Globus pallidus (tissue), 1 donor: ENCODE data around the gene MAST4.
"Not testable (repeated sequence)": the region's sequence is repeated elsewhere in the genome, so short reads cannot be mapped to it uniquely, and the experiment has no call there.

Experiments used
- DNase-seq: peaks from one replicate; pipeline ENCODE4 v3.0.0-alpha.2; 2015; ENCODE audit warnings: low spot score

MAST4 gene

GRCh38 chr5:67127347-67127895 lies 531.2 kb downstream of the MAST4 start:
- not testable (repeated sequence) for DNase-seq

- no peak for DNase-seq
Measured at GRCh38 chr5:67129768-67130167, 533.6 kb downstream of the MAST4 start.

DNA sequence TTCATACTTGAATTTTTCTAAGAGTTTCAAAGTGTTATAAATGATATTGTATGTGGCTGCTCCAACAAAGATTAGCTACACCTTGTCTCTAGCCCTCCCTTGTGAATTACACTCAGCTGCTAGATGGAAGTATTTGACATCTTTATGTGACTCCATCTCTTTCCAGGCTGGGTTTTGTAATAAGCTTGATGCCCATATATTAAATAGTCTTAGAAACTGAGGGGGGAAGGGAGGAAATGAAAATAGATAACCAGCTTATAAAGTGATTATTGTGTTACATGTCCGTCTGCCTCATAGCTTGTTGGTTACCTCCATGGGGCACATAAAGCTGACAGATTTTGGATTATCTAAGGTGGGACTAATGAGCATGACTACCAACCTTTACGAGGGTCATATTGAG lies 537.0 kb downstream of the MAST4 start:
- no peak for DNase-seq

DNA sequence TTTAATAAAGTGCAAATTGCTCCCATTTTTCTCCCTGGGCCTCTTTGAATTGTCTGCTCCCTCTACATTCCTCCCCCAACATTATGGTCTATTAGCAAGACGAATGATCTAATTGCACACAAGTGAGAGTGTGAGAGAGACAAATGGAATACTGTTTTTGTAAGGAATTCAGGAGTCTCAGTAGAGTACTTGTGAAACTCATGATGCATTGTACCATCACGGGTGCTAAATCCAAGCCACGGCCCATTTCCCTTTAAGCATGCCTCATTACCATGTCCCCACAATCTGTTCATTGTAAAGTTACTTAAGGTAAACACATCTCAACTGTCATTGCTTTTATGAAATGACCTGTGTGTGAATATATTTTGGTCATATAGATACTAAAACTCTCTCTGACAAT lies 537.6 kb downstream of the MAST4 start:
- no peak for DNase-seq

DNA sequence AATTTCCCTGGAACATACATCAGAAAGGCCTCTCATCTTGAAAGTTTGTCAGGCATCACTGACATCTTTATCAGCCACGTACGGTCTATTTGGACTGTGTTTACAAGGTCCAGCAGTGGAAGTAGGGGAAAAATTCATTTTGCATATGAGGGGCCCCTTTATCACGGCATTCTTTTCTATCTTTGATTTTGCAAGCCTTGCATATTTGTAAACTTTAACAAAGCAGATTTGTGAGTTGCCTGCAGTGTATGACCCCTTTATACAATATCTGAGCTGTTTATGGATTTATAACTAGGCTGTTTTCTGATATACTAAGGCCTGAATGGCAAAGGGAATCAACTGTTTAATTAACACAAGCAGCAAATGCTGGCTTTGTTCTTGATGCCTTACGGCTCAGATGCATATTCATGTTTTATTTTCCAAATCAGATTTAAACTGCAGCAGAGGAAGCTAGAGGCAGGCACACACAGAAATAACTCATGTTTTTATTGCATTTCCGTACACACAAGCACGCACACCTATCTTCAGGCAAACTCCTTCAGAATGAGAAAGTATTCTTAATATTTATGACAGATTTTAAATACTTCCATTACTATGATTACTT lies 539.3 kb downstream of the MAST4 start:
- DNase-seq: no peak

GRCh38 chr5:67139030-67139429 lies 542.8 kb downstream of the MAST4 start:
- DNase-seq: no peak

GRCh38 chr5:67140413-67140812 lies 544.2 kb downstream of the MAST4 start:
- DNase-seq: no peak

DNA sequence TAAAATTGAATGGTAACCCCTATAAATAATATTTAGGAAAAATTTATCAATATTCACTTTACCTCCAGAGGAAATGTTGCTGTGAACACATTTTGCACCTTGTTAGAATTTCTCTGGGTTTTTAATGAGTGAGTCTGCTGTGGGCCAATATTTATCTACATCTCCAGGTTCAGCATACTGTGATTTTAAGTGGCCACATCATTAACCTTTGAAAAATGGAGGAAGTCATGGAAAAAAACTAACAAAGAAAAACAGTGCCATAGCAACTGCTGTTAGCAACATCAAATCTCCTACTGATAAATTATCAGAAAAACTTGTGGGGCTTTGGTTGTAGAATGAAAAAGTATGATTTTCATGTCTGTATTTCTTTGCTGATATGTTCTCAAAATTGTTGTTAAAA lies 545.5 kb downstream of the MAST4 start:
- no peak for DNase-seq

DNA sequence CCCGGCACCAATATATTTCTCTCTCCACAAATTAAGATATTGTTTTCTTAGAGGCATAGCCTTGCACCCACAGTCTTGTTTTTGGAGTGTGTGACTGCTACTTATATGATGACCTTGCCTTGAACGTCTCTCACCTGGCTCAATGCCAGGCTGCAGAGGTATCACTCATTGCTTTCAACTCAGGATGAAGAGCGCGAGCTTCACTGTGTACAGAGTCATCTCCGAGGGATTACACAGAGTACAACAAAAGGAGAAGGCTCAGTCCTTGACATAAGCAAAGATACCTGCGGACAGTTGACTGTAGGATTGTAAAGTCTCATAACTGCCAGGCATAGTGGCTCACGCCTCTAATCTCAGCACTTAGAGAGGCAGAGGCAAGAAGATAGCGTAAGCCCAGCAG lies 546.6 kb downstream of the MAST4 start:
- DNase-seq: no peak

DNA sequence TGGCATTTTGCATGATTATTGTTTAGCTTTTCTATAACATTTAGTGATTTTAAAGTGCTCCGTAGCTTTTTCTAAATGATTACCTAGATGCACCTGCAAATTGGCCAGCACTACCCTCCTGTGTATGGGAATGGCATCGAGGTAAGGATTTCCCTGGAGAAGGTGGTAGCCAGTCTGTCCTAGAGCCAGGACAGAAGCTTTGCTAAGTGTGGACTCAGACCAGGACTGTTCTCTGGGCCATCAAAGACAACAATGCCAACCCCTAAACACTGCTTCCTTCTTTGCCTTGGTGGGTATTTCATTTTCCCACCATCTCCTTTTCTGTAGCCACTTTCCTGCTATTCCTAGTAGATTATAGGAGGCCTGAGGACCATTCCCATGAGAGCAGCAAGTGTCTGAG lies 547.4 kb downstream of the MAST4 start:
- no peak for DNase-seq

- DNase-seq: no peak
Measured at GRCh38 chr5:67144183-67144639, 548.0 kb downstream of the MAST4 start.

GRCh38 chr5:67146574-67146973 lies 550.4 kb downstream of the MAST4 start:
- no peak for DNase-seq

DNA sequence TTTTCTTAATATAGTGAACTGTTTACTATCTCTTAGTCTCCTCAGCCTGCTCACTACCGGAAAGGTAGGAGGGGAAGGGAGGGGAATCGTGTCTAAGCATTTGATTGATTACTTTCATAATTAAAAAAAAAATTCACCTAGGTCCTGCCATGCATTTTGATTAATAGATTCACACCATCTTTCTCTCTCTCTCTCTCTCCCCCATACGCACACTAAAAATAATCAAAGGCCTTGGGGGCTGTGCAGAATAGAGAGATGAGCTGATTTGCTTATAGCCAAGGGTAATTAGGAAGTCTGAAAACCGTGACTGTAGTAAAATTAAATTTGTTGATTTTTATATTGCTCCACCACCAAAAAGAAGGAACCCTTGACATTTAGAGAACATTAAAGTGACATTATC lies 550.8 kb downstream of the MAST4 start:
- DNase-seq: no peak

DNA sequence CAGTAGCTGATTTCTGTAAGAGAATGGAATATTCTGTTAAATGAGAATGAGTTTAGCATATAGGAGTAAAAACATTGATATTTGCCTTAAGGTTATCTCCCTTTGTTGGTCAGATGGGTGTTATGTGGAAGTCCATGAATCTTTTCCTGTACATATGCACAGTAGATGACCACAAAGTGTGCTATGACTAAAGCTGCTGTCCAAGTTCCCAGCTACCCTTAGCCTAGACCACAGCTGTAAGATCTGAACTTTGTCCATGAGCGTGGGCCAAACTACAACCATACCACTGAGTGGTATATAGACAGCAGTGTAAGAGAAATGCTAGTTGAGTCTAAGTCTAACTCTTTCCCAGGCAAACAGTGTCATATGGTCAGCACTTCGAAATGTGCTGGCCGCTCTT lies 551.6 kb downstream of the MAST4 start:
- no peak for DNase-seq

- peak; percentile 3 for DNase-seq
Measured at GRCh38 chr5:67149057-67149950, 553.1 kb downstream of the MAST4 start.

DNA sequence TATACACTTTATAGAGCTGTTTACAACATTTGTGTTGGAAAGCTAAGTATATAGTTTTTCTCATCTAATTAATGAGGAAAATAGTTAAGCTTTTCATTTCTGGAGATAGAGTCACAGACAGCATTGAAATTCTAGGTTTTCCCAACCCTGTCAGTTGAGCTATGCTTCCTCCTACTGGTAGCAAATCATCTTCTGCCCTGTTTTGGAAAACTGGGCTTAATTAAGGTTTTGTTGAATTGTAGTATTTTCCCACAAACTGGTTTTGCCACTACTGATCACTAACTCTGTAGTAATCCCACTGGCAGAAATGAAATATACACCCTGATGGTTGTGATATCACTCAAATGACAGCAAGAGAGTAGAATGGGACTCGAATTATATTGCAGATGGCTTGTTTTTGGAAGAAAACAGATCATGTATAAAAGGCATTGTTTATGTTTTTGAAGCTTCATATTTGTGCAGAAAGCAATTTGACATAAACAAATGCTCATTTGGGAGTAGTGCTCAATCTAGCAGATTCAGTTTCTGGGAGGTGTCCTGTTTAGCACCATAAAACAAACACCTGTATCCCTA lies 553.8 kb downstream of the MAST4 start:
- peak; percentile 49 for DNase-seq

DNA sequence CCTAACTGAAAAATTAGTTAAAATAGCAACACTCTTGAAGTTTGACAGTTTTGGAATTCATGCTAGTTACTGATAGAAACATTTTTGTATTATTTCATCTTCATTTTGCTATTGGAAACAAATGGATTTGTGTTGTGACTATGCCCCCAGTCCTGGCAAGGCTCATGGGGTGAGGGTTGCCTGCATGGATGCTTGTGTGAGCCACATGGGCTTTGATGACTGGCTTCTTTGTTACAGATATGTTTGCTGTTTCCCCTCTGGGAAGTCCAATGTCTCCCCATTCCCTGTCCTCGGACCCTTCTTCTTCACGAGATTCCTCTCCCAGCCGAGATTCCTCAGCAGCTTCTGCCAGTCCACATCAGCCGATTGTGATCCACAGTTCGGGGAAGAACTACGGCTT lies 556.2 kb downstream of the MAST4 start:
- DNase-seq: peak; percentile 13

- no peak for DNase-seq
Measured at GRCh38 chr5:67153292-67153691, 557.1 kb downstream of the MAST4 start.

GRCh38 chr5:67154556-67155206 lies 558.5 kb downstream of the MAST4 start:
- DNase-seq: peak; percentile 7

DNA sequence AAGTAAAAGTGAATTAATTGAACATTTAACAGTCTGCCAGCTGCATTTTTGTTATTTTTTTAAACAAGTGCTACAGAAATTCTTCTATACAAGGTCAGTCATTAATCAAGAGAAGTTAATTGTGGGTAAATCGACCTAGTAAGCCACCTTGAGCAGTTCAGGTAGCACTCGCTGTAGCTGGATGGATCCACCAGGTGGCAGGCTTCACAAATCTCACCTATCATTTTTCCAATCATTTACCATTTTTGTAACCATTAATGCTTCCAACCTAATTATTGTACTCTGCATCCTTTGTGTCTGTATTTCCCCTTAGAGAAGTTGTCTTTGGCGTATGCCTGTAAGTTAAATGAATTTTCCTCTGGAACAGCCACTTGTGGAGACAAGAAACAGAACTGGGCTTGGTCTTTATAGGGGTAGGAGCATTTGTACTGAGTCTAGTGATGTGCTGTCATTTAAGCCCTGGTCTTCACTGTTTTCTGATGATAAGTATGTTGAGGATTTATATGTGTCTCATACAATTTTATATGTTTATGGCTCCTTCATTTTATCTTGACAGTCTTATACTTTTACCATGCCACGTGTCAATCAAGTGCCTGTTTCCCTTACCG lies 560.9 kb downstream of the MAST4 start:
- no peak for DNase-seq

DNA sequence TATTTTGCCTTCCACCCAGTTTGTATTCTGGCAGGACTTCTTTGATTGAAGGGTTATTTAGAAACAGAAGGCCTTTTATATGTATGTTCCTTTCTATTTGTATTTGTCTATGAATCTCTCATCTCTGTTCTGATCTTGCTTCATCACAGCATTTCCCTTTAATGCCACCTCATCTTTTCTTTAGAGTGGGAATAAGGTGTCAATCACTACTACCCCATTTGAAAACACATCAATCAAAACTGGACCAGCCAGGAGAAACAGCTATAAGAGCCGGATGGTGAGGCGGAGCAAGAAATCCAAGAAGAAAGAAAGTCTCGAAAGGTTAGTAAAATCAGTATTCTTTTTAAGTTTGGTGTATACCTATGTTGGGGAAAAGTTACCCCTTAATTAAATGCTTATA lies 564.1 kb downstream of the MAST4 start:
- no peak for DNase-seq

DNA sequence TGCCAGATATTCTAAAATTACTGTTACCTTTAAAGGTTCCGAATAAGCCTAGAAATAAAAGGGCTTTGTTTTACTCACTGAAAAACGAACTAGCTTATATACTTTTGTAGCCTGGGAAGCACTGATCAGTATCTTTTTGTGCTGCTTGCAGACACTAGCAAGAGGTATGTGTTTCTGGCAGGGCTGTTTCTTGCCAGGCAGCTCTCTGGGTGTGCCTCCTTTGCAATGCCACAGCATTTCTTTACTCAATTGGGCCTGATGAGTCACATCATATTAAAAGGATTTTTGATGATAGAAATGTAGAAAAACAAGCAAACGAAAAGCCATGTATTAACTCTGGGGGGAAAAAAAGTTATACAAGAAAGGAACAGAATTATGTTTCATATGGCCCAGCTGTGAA lies 564.8 kb downstream of the MAST4 start:
- no peak for DNase-seq
